Ascending aorta (tissue), 2 donors: ENCODE results near the gene RSPRY1. TPM values are rescaled to one million over a fixed set of nuclear protein-coding genes. Genes with fewer than 3 reads are reported as not detected.
"Not testable (repeated sequence)": the region's sequence is repeated elsewhere in the genome, so short reads cannot be mapped to it uniquely, and the experiment has no call there.

Experiments used
- DNase-seq, 2 donors: peaks; one replicate each; pipeline ENCODE4 v3.0.0-alpha.2; 2019; ENCODE audit warnings: low spot score in 2 of 2
- H3K27ac ChIP-seq, 2 donors: fragments of 200-600 bp; sonication (generic); one replicate each; pipeline ENCODE4 v1.5.1; 2016 to 2017; ENCODE audit warnings: mild to moderate bottlenecking in 1 of 2
- H3K27me3 ChIP-seq: fragments of 200-600 bp; sonication (generic); one replicate; pipeline ENCODE4 v1.5.1; 2017
- H3K36me3 ChIP-seq, 2 donors: fragments of 200-600 bp; sonication (generic); one replicate each; pipeline ENCODE4 v1.5.1; 2016
- H3K4me1 ChIP-seq, 2 donors: fragments of 200-600 bp; sonication (generic); one replicate each; pipeline ENCODE4 v1.5.1; 2016 to 2017; ENCODE audit warnings: mild to moderate bottlenecking in 1 of 2
- H3K4me3 ChIP-seq, 2 donors: fragments of 200-600 bp; sonication (generic); one replicate each; pipeline ENCODE4 v1.5.1; 2016 to 2017; ENCODE audit warnings: mild to moderate bottlenecking in 1 of 2
- H3K9me3 ChIP-seq, 2 donors: fragments of 200-600 bp; sonication (generic); one replicate each; pipeline ENCODE4 v1.5.1; 2016
- CTCF ChIP-seq, 3 experiments: fragments of 200-600 bp in 2 of 3; fragments of 450-650 bp in 1 of 3; sonication (generic) in 2 of 3; IDR thresholded peaks; one replicate each; pipeline ENCODE4 v1.5.1; 2016 to 2019; ENCODE audit warnings: antibody characterized with exemption in 3 of 3, mild to moderate bottlenecking in 1 of 3, moderate library complexity in 1 of 3
- intact Hi-C: fragments of 100-400 bp; cut with DNase I; formaldehyde crosslinking; loops from one replicate; pipeline ENCODE4 v1.15.1; 2023
- total RNA-seq: library from RNA; depleted of rRNA; stranded (reverse); fragments of >200 nt; gene quantifications from one replicate; pipeline ENCODE4 v1.1.0, GENCODE V29; 2016

RSPRY1 gene
- total RNA-seq, 1 donor from 2014 or later: 29.3 TPM

DNA sequence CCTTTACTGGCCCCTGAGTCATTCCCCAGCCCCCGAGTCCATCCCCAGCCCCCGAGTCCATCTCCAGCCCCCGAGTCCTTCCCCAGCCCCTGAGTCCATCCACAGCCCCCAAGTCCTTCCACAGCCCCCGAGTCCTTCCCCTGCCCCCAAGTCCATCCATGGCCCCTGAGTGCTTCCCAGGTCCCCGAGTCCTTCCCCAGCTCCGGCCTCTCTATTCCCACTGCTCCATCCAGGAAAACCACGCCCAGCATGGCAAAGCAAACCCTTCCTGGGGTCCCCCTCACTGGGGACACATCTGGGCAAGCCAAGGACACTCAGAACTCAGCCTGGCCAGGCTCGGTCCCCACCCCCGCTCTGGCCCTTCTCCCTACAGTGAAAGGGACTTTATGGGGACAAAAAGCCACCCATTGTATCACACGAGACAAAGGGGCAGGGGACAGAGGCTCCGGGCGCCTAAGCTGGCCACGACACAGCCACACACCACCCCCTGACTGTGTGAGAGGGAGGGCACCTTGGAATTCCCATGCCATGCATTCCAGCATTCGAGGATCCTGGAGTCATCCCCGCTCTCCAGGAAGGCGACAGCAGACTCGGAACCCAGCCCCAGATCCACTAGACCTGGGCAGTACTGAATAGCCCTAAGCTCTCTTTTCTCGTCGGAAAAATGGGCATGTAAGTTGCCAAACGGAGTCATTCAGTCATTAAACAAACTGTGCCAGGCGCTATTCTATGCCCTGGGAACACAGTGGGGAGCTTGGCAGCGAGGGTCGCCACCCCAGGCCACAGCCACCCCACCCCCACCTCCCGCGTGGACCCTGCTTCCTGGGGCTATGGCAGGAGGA lies 84.3 kb downstream of the RSPRY1 start:
- no peak overlapping the region for H3K27ac ChIP-seq
- peaks cover 0 to 5% of the 10 kb centered on the region in 2 donors for H3K4me1 ChIP-seq
- H3K9me3 ChIP-seq: no peaks in the 10 kb centered on the region
- no peaks in the 10 kb centered on the region for H3K27me3 ChIP-seq
- H3K36me3 ChIP-seq: no peaks in the 10 kb centered on the region
- TF ChIP-seq CTCF (IDR thresholded peaks at IDR 0.05): no peak
- H3K4me3 ChIP-seq: no peak overlapping the region
- no peak for DNase-seq
- intact Hi-C loops: no loop called here

DNA sequence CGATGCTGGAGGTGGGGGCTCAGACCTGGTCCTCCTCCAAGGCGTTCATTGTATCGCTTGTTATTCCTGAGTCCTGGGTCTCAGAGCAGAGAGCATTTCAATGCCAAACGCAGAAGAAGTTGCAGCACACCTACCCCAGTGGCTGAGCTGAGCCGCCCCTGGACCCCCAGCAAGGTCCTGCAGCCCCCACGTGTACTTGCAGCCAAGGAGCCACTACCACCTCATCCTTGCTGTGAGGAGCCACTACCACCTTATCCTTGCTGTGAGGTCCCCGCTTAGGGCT lies 84.9 kb downstream of the RSPRY1 start:
- H3K27me3 ChIP-seq: no peaks in the 10 kb centered on the region
- intact Hi-C loops: no loop called here
- no peaks in the 10 kb centered on the region for H3K9me3 ChIP-seq
- peaks cover 0 to 4% of the 10 kb centered on the region in 2 donors for H3K4me1 ChIP-seq
- no peak overlapping the region for H3K4me3 ChIP-seq
- no peak overlapping the region for H3K27ac ChIP-seq
- DNase-seq: no peak
- no peaks in the 10 kb centered on the region for H3K36me3 ChIP-seq
- no peak for TF ChIP-seq CTCF (IDR thresholded peaks at IDR 0.05)

- Histone ChIP-seq H3K27me3 (no peaks in the 10 kb centered on the region), H3K36me3 (no peaks in the 10 kb centered on the region), H3K9me3 (no peaks in the 10 kb centered on the region), H3K27ac (no peak overlapping the region), H3K4me3 (no peak overlapping the region), H3K4me1 (no peaks in the 10 kb centered on the region)
- no peak for DNase-seq
- no peak for TF ChIP-seq CTCF (IDR thresholded peaks at IDR 0.05)
- intact Hi-C loops: no loop called here
Measured at GRCh38 chr16:57271867-57272495, 85.9 kb downstream of the RSPRY1 start.

- Histone ChIP-seq H3K4me1 (no peaks in the 10 kb centered on the region), H3K36me3 (no peaks in the 10 kb centered on the region), H3K27ac (no peak overlapping the region), H3K9me3 (no peaks in the 10 kb centered on the region), H3K4me3 (no peak overlapping the region), H3K27me3 (no peaks in the 10 kb centered on the region)
- no peak for TF ChIP-seq CTCF (IDR thresholded peaks at IDR 0.05)
- intact Hi-C loops: no loop called here
- DNase-seq: no peak
Measured at GRCh38 chr16:57273359-57273758, 87.2 kb downstream of the RSPRY1 start.

GRCh38 chr16:57273826-57274225 lies 87.7 kb downstream of the RSPRY1 start:
- Histone ChIP-seq H3K27ac (no peak overlapping the region), H3K27me3 (no peaks in the 10 kb centered on the region), H3K9me3 (no peaks in the 10 kb centered on the region), H3K4me3 (no peak overlapping the region), H3K36me3 (no peaks in the 10 kb centered on the region), H3K4me1 (no peaks in the 10 kb centered on the region)
- TF ChIP-seq CTCF (IDR thresholded peaks at IDR 0.05): no peak
- intact Hi-C loops: no loop called here
- DNase-seq: no peak

DNA sequence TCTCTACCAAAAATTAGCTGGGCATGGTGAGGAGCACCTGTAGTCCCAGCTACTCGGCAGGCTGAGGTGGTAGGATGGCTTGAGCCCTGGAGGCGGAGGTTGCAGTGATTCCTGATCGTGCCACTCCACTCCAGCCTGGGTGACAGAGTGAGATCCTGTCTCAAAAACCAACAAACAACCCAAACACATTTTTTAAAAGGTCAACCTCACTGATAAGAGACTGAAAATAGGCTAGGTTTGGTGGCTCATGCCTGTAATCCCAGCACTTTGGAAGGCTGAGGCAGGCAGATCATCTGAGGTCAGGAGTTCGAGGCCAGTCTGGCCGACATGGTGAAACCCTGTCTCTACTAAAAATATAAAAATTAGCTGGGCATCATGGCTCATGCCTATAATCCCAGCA lies 89.8 kb downstream of the RSPRY1 start:
- H3K4me3 ChIP-seq, DNase-seq, H3K4me1 ChIP-seq, H3K27me3 ChIP-seq, H3K9me3 ChIP-seq, intact Hi-C loops, H3K36me3 ChIP-seq, H3K27ac ChIP-seq: not testable (repeated sequence)
